K562 (cell line): Measurements from ENCODE around the gene TRABD2B. TPM values are rescaled to one million over a fixed set of nuclear protein-coding genes. Genes with fewer than 3 reads are reported as not detected.

Experiments
- ASH1L ChIP-seq: fragments of 450-650 bp; IDR thresholded peaks from 2 replicates; pipeline ENCODE4 v1.6.1; 2018; ENCODE audit warnings: borderline replicate concordance, mild to moderate bottlenecking, low read depth; ENCODE audit not compliant: partially characterized antibody
- CHD4 ChIP-seq: fragments of 200-600 bp; sonication (generic); IDR thresholded peaks from 3 replicates; pipeline ENCODE4 v1.6.1; 2012; ENCODE audit warnings: low read depth, mild to moderate bottlenecking, mixed read lengths, low read length, inconsistent platforms; ENCODE audit not compliant: insufficient read depth, insufficient replicate concordance, poor library complexity, severe bottlenecking
- CREBBP ChIP-seq: IDR thresholded peaks from one replicate; pipeline ENCODE4 v1.6.1; 2012; ENCODE audit warnings: low read depth, mild to moderate bottlenecking, control low read depth, inconsistent platforms, low read length
- DMBX1 ChIP-seq: fragments of 250-450 bp; sonication (Bioruptor Pico); IDR thresholded peaks from 2 replicates; pipeline ENCODE4 v1.8.0; 2022; ENCODE audit warnings: inconsistent platforms, mild to moderate bottlenecking, moderate library complexity, borderline replicate concordance
- FIP1L1 ChIP-seq: fragments of 200-400 bp; formaldehyde crosslinking; IDR thresholded peaks from 2 replicates; pipeline ENCODE4 v1.6.1; 2018; ENCODE audit warnings: mild to moderate bottlenecking, low read depth, low read length; ENCODE audit not compliant: poor library complexity, severe bottlenecking
- FOXK2 ChIP-seq, 2 experiments: fragments of 450-650 bp; IDR thresholded peaks in 1 of 2; conservative IDR thresholded peaks in 1 of 2; 2 replicates each; pipeline ENCODE4 v1.6.1; 2016; ENCODE audit warnings: low read depth in 2 of 2, mild to moderate bottlenecking in 1 of 2
- GATA2 ChIP-seq: sonication (generic); formaldehyde crosslinking; IDR thresholded peaks from 2 replicates; pipeline ENCODE4 v1.4.0; 2020; ENCODE audit warnings: mild to moderate bottlenecking, missing genetic modification reagents
- JUNB ChIP-seq: fragments of 450-650 bp; formaldehyde crosslinking; conservative IDR thresholded peaks from 2 replicates; pipeline ENCODE4 v1.4.0; 2020; ENCODE audit warnings: mild to moderate bottlenecking
- SETDB1 ChIP-seq: IDR thresholded peaks from one replicate; pipeline ENCODE4 v1.6.1; 2012; ENCODE audit warnings: low read length, control low read depth, inconsistent platforms
- SMARCA5 ChIP-seq: fragments of 450-650 bp; IDR thresholded peaks from 2 replicates; pipeline ENCODE4 v1.6.1; 2016
- STAT5B ChIP-seq: fragments of 250-450 bp; sonication (Bioruptor Pico); IDR thresholded peaks from 2 replicates; pipeline ENCODE4 v1.8.0; 2021; ENCODE audit warnings: mild to moderate bottlenecking, inconsistent platforms
- TCF7L2 ChIP-seq: fragments of 150-350 bp; IDR thresholded peaks from 2 replicates; pipeline ENCODE4 v1.6.1; 2016; ENCODE audit warnings: low read depth, mild to moderate bottlenecking, low read length, moderate library complexity
- ZBTB17 ChIP-seq: fragments of 450-650 bp; formaldehyde crosslinking; IDR thresholded peaks from 2 replicates; pipeline ENCODE4 v1.4.0; 2020; ENCODE audit warnings: mild to moderate bottlenecking
- ZKSCAN3 ChIP-seq: fragments of 250-450 bp; sonication (Bioruptor Pico); IDR thresholded peaks from 2 replicates; pipeline ENCODE4 v1.4.0; 2020
- ZNF311 ChIP-seq: fragments of 250-450 bp; sonication (Bioruptor Pico); IDR thresholded peaks from 2 replicates; pipeline ENCODE4 v1.4.0; 2020; ENCODE audit warnings: mild to moderate bottlenecking, moderate library complexity
- ZNF324 ChIP-seq: fragments of 250-450 bp; sonication (Bioruptor Pico); IDR thresholded peaks from 2 replicates; pipeline ENCODE4 v1.4.0; 2020; ENCODE audit warnings: mild to moderate bottlenecking
- ZNF76 ChIP-seq: fragments of 250-450 bp; sonication (Bioruptor Pico); IDR thresholded peaks from 2 replicates; pipeline ENCODE4 v1.4.0; 2020; ENCODE audit warnings: mild to moderate bottlenecking, moderate library complexity, borderline replicate concordance
- ZNF780A ChIP-seq: fragments of 250-450 bp; sonication (Bioruptor Pico); IDR thresholded peaks from 2 replicates; pipeline ENCODE4 v1.5.0; 2021; ENCODE audit warnings: mild to moderate bottlenecking
- polyA plus RNA-seq, 8 experiments: library from polyadenylated mRNA; depleted of rRNA in 4 of 8; stranded (reverse) in 5 of 8; unstranded in 3 of 8; fragments of >200 nt; fragmentation: Nextera tagmentation in 2 of 8; fragmentation: Illumina TruSeq in 1 of 8; extraction: Ambion mirVana in 2 of 8; extraction: Trizol in 1 of 8; gene quantifications; 2 replicates each; pipeline versions ENCODE4 v1.2.1 to v1.2.3, GENCODE V29; 2011 to 2014; ENCODE audit warnings: inconsistent platforms in 1 of 8, missing spikeins in 1 of 8
- total RNA-seq, 7 experiments: library from RNA; depleted of rRNA in 6 of 7; stranded (reverse); fragments of >200 nt in 6 of 7; fragmentation: Illumina TruSeq in 2 of 7; extraction: Trizol in 2 of 7; gene quantifications; 2 replicates each; pipeline versions ENCODE4 v1.2.1 to v1.2.3, GENCODE V29; 2011 to 2021; ENCODE audit warnings: low replicate concordance in 1 of 7
- TF ChIP-seq, protein P1 (sequence below): fragments of 450-650 bp; IDR thresholded peaks from 2 replicates; pipeline ENCODE4 v1.6.1; 2018; ENCODE audit not compliant: partially characterized antibody
- TF ChIP-seq, protein P2 (sequence below), 2 experiments: fragments of 450-650 bp; conservative IDR thresholded peaks; 2 replicates each; pipeline ENCODE4 v1.6.1; 2017; ENCODE audit warnings: mild to moderate bottlenecking in 2 of 2, moderate library complexity in 2 of 2
- TF ChIP-seq, protein P3 (sequence below): fragments of 450-650 bp; formaldehyde crosslinking; IDR thresholded peaks from 2 replicates; pipeline ENCODE4 v1.4.0; 2022; ENCODE audit warnings: missing genetic modification characterization
- TF ChIP-seq, protein P4 (sequence below): conservative IDR thresholded peaks from 2 replicates; pipeline ENCODE4 v1.6.1; 2011; ENCODE audit warnings: low read depth, mild to moderate bottlenecking, low read length; ENCODE audit not compliant: control insufficient read depth

Gene TRABD2B
- total and polyA plus RNA-seq, 9 of the 15 experiments (the other 6 are each of a cell fraction or from before 2014, with no cell fraction given), result not detected

DNA sequence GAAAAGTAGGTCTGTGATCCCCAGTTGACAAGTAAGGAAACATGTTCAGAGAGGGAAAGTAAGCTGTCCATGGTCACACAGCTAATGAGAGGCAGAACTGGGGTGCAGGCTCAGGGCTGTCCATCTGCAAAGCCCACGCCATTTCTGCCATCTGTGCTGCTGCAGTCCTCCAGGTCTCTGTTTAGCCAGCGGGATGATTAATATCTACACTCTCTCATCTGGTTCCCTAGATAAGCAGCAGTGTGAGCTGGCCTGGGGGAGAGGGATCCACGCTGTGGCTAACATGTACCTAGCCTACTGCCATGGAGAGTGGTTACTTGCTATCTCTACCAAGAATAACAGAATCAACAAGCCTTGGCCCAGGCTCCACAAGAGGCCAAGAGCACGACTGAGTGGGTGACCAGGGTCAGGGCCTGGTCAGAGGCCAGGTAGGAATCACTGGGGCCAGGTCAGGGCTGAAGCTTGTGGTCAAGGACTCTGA is 75.2 kb downstream of the TRABD2B start (continued):
- TF ChIP-seq, protein P1, sequence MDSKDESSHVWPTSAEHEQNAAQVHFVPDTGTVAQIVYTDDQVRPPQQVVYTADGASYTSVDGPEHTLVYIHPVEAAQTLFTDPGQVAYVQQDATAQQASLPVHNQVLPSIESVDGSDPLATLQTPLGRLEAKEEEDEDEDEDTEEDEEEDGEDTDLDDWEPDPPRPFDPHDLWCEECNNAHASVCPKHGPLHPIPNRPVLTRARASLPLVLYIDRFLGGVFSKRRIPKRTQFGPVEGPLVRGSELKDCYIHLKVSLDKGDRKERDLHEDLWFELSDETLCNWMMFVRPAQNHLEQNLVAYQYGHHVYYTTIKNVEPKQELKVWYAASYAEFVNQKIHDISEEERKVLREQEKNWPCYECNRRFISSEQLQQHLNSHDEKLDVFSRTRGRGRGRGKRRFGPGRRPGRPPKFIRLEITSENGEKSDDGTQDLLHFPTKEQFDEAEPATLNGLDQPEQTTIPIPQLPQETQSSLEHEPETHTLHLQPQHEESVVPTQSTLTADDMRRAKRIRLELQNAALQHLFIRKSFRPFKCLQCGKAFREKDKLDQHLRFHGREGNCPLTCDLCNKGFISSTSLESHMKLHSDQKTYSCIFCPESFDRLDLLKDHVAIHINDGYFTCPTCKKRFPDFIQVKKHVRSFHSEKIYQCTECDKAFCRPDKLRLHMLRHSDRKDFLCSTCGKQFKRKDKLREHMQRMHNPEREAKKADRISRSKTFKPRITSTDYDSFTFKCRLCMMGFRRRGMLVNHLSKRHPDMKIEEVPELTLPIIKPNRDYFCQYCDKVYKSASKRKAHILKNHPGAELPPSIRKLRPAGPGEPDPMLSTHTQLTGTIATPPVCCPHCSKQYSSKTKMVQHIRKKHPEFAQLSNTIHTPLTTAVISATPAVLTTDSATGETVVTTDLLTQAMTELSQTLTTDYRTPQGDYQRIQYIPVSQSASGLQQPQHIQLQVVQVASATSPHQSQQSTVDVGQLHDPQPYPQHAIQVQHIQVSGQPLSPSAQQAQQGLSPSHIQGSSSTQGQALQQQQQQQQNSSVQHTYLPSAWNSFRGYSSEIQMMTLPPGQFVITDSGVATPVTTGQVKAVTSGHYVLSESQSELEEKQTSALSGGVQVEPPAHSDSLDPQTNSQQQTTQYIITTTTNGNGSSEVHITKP, result no peak
- no peak for TF ChIP-seq ASH1L
- TF ChIP-seq ZNF76 (CRISPR knock-in tag), result 0 out of 2 replicates have a peak, but pooled peaks have one; percentile 53
- no peak for TF ChIP-seq FOXK2 (conservative IDR thresholded peaks at IDR 0.05 in 1 of 2, IDR thresholded peaks at IDR 0.05 in 1 of 2; ENCODE audit: low read depth in 2 of 2)
- no peak for TF ChIP-seq ZNF324 (CRISPR knock-in tag)
- TF ChIP-seq ZNF311 (CRISPR knock-in tag), result no peak
- TF ChIP-seq, protein P2, sequence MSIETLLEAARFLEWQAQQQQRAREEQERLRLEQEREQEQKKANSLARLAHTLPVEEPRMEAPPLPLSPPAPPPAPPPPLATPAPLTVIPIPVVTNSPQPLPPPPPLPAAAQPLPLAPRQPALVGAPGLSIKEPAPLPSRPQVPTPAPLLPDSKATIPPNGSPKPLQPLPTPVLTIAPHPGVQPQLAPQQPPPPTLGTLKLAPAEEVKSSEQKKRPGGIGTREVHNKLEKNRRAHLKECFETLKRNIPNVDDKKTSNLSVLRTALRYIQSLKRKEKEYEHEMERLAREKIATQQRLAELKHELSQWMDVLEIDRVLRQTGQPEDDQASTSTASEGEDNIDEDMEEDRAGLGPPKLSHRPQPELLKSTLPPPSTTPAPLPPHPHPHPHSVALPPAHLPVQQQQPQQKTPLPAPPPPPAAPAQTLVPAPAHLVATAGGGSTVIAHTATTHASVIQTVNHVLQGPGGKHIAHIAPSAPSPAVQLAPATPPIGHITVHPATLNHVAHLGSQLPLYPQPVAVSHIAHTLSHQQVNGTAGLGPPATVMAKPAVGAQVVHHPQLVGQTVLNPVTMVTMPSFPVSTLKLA (conservative IDR thresholded peaks at IDR 0.05), result no peak
- TF ChIP-seq CHD4, result no peak
- TF ChIP-seq, protein P3, sequence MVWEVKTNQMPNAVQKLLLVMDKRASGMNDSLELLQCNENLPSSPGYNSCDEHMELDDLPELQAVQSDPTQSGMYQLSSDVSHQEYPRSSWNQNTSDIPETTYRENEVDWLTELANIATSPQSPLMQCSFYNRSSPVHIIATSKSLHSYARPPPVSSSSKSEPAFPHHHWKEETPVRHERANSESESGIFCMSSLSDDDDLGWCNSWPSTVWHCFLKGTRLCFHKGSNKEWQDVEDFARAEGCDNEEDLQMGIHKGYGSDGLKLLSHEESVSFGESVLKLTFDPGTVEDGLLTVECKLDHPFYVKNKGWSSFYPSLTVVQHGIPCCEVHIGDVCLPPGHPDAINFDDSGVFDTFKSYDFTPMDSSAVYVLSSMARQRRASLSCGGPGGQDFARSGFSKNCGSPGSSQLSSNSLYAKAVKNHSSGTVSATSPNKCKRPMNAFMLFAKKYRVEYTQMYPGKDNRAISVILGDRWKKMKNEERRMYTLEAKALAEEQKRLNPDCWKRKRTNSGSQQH (CRISPR knock-in tag), result no peak
- no peak for TF ChIP-seq FIP1L1
- 0 out of 2 replicates have a peak, but pooled peaks have one; percentile 20 for TF ChIP-seq SMARCA5
- no peak for TF ChIP-seq JUNB (CRISPR knock-in tag)
- no peak for TF ChIP-seq ZKSCAN3 (CRISPR knock-in tag)
- TF ChIP-seq CREBBP, result no peak
- TF ChIP-seq TCF7L2, result no peak
- no peak for TF ChIP-seq ZNF780A (CRISPR knock-in tag)
- TF ChIP-seq ZBTB17 (CRISPR knock-in tag), result no peak
- TF ChIP-seq GATA2 (CRISPR knock-in tag), result peak; percentile 66; the same call in 1 of the 2 replicates
- no peak for TF ChIP-seq SETDB1
- TF ChIP-seq STAT5B, result no peak
- TF ChIP-seq DMBX1 (CRISPR knock-in tag), result no peak
- TF ChIP-seq, protein P4, sequence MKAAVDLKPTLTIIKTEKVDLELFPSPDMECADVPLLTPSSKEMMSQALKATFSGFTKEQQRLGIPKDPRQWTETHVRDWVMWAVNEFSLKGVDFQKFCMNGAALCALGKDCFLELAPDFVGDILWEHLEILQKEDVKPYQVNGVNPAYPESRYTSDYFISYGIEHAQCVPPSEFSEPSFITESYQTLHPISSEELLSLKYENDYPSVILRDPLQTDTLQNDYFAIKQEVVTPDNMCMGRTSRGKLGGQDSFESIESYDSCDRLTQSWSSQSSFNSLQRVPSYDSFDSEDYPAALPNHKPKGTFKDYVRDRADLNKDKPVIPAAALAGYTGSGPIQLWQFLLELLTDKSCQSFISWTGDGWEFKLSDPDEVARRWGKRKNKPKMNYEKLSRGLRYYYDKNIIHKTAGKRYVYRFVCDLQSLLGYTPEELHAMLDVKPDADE, result no peak
